GM23248 (cell line): ENCODE data around the gene MYCN. TPM values are rescaled to one million over a fixed set of nuclear protein-coding genes. Genes with fewer than 3 reads are reported as not detected.

Experiments
- DNase-seq: peaks from one replicate; pipeline ENCODE4 v3.0.0-alpha.2; 2015
- H2AFZ ChIP-seq: fragments of 200-600 bp; sonication (generic); 2 replicates; pipeline ENCODE4 v1.6.1; 2016; ENCODE audit warnings: antibody characterized with exemption
- H3F3A ChIP-seq: fragments of 200-600 bp; sonication (generic); 2 replicates; pipeline ENCODE4 v1.6.1; 2016; ENCODE audit warnings: mild to moderate bottlenecking, antibody characterized with exemption, mixed run types; ENCODE audit not compliant: insufficient read depth
- H3K27ac ChIP-seq: fragments of 200-600 bp; sonication (generic); 2 replicates; pipeline ENCODE4 v1.5.1; 2016; ENCODE audit warnings: mild to moderate bottlenecking
- H3K27me3 ChIP-seq: fragments of 200-600 bp; sonication (generic); replicated peaks from 2 replicates; pipeline ENCODE4 v1.6.1; 2016; ENCODE audit warnings: mild to moderate bottlenecking; ENCODE audit not compliant: insufficient read depth
- H3K36me3 ChIP-seq: fragments of 200-600 bp; sonication (generic); 2 replicates; pipeline ENCODE4 v1.6.1; 2016; ENCODE audit warnings: low read depth, mild to moderate bottlenecking
- H3K4me1 ChIP-seq: fragments of 200-600 bp; sonication (generic); 2 replicates; pipeline ENCODE4 v1.6.1; 2016; ENCODE audit warnings: mild to moderate bottlenecking; ENCODE audit not compliant: insufficient read depth
- H3K4me2 ChIP-seq: fragments of 200-600 bp; sonication (generic); one replicate; pipeline ENCODE4 v1.6.1; 2016; ENCODE audit warnings: mild to moderate bottlenecking; ENCODE audit not compliant: unreplicated experiment
- H3K4me3 ChIP-seq: fragments of 200-600 bp; sonication (generic); 2 replicates; pipeline ENCODE4 v1.5.1; 2016; ENCODE audit warnings: mild to moderate bottlenecking
- H3K79me2 ChIP-seq: fragments of 200-600 bp; sonication (generic); 2 replicates; pipeline ENCODE4 v1.6.1; 2016; ENCODE audit warnings: mild to moderate bottlenecking; ENCODE audit not compliant: insufficient read depth
- H3K9ac ChIP-seq: fragments of 200-600 bp; sonication (generic); 2 replicates; pipeline ENCODE4 v1.6.1; 2016; ENCODE audit warnings: mild to moderate bottlenecking
- H3K9me2 ChIP-seq: fragments of 200-600 bp; sonication (generic); 2 replicates; pipeline ENCODE4 v1.6.1; 2016; ENCODE audit warnings: mixed run types, mild to moderate bottlenecking, moderate library complexity; ENCODE audit not compliant: insufficient read depth
- H3K9me3 ChIP-seq: fragments of 200-600 bp; sonication (generic); one replicate; pipeline ENCODE4 v1.6.1; 2017; ENCODE audit warnings: low read depth
- H4K20me1 ChIP-seq: fragments of 200-600 bp; sonication (generic); 2 replicates; pipeline ENCODE4 v1.6.0; 2016; ENCODE audit not compliant: insufficient read depth
- EZH2 ChIP-seq: fragments of 200-600 bp; sonication (generic); IDR thresholded peaks from 2 replicates; pipeline ENCODE4 v1.6.1; 2018; ENCODE audit warnings: antibody characterized with exemption, mild to moderate bottlenecking; ENCODE audit not compliant: insufficient read depth, poor library complexity, severe bottlenecking
- EZH2phosphoT487 ChIP-seq: fragments of 200-600 bp; sonication (generic); IDR thresholded peaks from 2 replicates; pipeline ENCODE4 v1.6.1; 2018; ENCODE audit warnings: antibody characterized with exemption, moderate library complexity, mild to moderate bottlenecking, low read depth; ENCODE audit not compliant: insufficient read depth
- WGBS, 2 experiments: methylation state at CpG; one replicate each; pipeline ENCODE4 v1.1.6; 2015 to 2017; ENCODE audit warnings: low lambda C conversion rate in 2 of 2, low coverage in 1 of 2; ENCODE audit errors: missing lambda C conversion rate in 2 of 2; 5-methylcytosine and 5-hydroxymethylcytosine counted together
- in situ Hi-C: fragments of 300-500 bp; cut with MboI; formaldehyde crosslinking; loops from 2 replicates; pipeline ENCODE4 v1.15.0; 2020
- polyA plus RNA-seq: library from polyadenylated mRNA; unstranded; fragments of >200 nt; fragmentation: Nextera tagmentation; extraction: Ambion mirVana; gene quantifications from 2 replicates; pipeline ENCODE4 v1.2.1, GENCODE V29; 2016
- total RNA-seq: library from RNA; depleted of rRNA; stranded (reverse); fragments of >200 nt; shearing (Covaris generic); gene quantifications from 2 replicates; pipeline ENCODE4 v1.2.3, GENCODE V29; 2014

MYCN gene
- total and polyA plus RNA-seq, 2 experiments from 2014 or later = not detected

DNA sequence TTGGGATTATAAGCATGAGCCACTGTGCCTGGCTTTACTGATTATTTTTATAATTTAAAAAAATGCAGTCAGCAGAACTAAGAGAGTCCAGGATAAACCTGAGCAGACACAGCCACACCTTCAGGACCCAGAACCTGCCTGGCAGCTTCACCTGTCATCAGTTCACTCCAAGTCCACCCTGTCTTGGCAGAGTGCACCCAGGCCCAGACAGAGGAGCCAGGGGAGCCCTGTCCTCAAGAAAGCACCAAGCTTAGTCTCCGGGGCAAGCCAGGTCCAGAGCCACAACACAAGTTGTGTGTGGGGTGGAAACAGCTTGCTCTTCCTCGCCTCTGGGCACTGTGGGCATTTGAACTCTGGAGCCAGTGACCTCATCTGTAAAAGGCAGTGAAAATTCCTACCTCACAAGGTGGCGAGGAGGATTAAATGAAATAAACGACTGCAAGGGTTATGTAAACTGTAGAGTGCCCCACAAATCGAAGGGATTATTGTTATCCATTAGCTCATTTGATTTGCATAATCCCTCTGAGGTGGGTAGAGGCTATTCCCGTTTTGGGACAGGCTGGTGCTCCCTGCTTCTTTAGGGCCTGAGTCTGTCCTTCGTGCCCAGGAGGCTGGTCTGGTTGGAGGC lies 24.7 kb downstream of the MYCN start:
- H3K79me2 ChIP-seq = no peaks in the 10 kb centered on the region
- H3K4me3 ChIP-seq = no peak overlapping the region
- no peaks in the 10 kb centered on the region for H3K36me3 ChIP-seq
- no peaks in the 10 kb centered on the region for H3K4me1 ChIP-seq
- H3K9me2 ChIP-seq = no peaks in the 10 kb centered on the region
- no peak overlapping the region for H3K27ac ChIP-seq
- H3K4me2 ChIP-seq = no peak overlapping the region
- no peaks in the 10 kb centered on the region for H3K27me3 ChIP-seq
- H3F3A ChIP-seq = no peaks in the 10 kb centered on the region
- no peak for DNase-seq
- WGBS, 2 experiments = 12 to 13% methylated on average over 7 of the region's 7 CpGs
- H3K9me3 ChIP-seq = no peaks in the 10 kb centered on the region
- in situ Hi-C loops = no loop called here
- no peaks in the 10 kb centered on the region for H4K20me1 ChIP-seq
- H2AFZ ChIP-seq = no peak overlapping the region
- no peak overlapping the region for H3K9ac ChIP-seq
- TF ChIP-seq EZH2 (no peak), EZH2phosphoT487 (no peak)

- 39 to 50% methylated on average over 12 to 14 of the region's 14 CpGs for WGBS, 2 experiments
Measured at GRCh38 chr2:15965564-15966019, 25.2 kb downstream of the MYCN start.

GRCh38 chr2:15967415-15968279 lies 27.3 kb downstream of the MYCN start:
- no peak overlapping the region for H3K4me2 ChIP-seq
- H3K79me2 ChIP-seq = no peaks in the 10 kb centered on the region
- H3K9me2 ChIP-seq = no peaks in the 10 kb centered on the region
- 16 to 21% methylated on average over 10 of the region's 10 CpGs for WGBS, 2 experiments
- H4K20me1 ChIP-seq = no peaks in the 10 kb centered on the region
- no peak overlapping the region for H3K27ac ChIP-seq
- no peaks in the 10 kb centered on the region for H3K36me3 ChIP-seq
- TF ChIP-seq EZH2 (no peak), EZH2phosphoT487 (no peak)
- H3K9ac ChIP-seq = no peak overlapping the region
- no peak overlapping the region for H2AFZ ChIP-seq
- no peak for DNase-seq
- H3K27me3 ChIP-seq = no peaks in the 10 kb centered on the region
- H3F3A ChIP-seq = no peaks in the 10 kb centered on the region
- in situ Hi-C loops = no loop called here
- H3K4me3 ChIP-seq = no peak overlapping the region
- no peaks in the 10 kb centered on the region for H3K9me3 ChIP-seq
- no peaks in the 10 kb centered on the region for H3K4me1 ChIP-seq

More at GRCh38 chr2:15965564-15966019, 25.2 kb downstream of the MYCN start:
- Histone ChIP-seq H4K20me1 (no peaks in the 10 kb centered on the region), H2AFZ (no peak overlapping the region), H3K27ac (no peak overlapping the region), H3K36me3 (no peaks in the 10 kb centered on the region), H3K9me3 (no peaks in the 10 kb centered on the region), H3K4me2 (no peak overlapping the region), H3K9me2 (no peaks in the 10 kb centered on the region), H3K4me1 (no peaks in the 10 kb centered on the region), H3F3A (no peaks in the 10 kb centered on the region), H3K27me3 (no peaks in the 10 kb centered on the region), H3K9ac (no peak overlapping the region), H3K4me3 (no peak overlapping the region), H3K79me2 (no peaks in the 10 kb centered on the region)
- in situ Hi-C loops = no loop called here
- TF ChIP-seq EZH2phosphoT487 (no peak), EZH2 (no peak)
- no peak for DNase-seq

- 39 to 41% methylated on average over 7 of the region's 7 CpGs for WGBS, 2 experiments
- no peak overlapping the region for H3K9ac ChIP-seq
- no peak overlapping the region for H3K27ac ChIP-seq
- H3K79me2 ChIP-seq = no peaks in the 10 kb centered on the region
- in situ Hi-C loops = no loop called here
- H2AFZ ChIP-seq = no peak overlapping the region
- H3F3A ChIP-seq = no peaks in the 10 kb centered on the region
- H3K36me3 ChIP-seq = no peaks in the 10 kb centered on the region
- no peaks in the 10 kb centered on the region for H3K9me2 ChIP-seq
- H4K20me1 ChIP-seq = no peaks in the 10 kb centered on the region
- no peaks in the 10 kb centered on the region for H3K4me1 ChIP-seq
- no peak overlapping the region for H3K4me3 ChIP-seq
- TF ChIP-seq EZH2phosphoT487 (no peak), EZH2 (no peak)
- H3K27me3 ChIP-seq = no peaks in the 10 kb centered on the region
- no peaks in the 10 kb centered on the region for H3K9me3 ChIP-seq
- H3K4me2 ChIP-seq = no peak overlapping the region
- no peak for DNase-seq
Measured at GRCh38 chr2:15968280-15969178, 28.2 kb downstream of the MYCN start.
